ENCODE measurements around the gene SCAMP1.

DNA sequence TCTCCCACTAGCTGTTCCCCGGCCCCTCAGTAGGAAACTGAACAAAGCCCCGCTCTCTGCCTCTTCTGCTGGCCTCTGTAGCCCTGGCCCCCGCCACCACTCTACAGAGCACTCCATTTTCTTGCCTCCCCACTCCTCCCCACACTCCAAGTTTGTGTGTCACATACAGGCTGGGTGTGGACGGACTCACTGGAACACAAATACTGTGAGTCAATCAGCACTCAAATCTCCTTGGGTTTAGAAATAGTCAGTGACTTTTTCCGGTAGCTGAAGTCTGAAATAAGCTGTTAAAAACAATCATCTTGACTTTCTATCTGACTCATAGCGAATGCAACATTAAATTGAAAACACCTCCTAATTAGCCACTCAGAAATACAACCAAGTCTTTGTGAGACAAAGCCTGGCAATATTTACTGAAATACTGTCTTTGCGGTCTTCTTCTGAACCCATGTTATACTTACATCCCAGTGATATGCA lies 165.7 kb downstream of the SCAMP1 start:
- TF ChIP-seq, protein P1, sequence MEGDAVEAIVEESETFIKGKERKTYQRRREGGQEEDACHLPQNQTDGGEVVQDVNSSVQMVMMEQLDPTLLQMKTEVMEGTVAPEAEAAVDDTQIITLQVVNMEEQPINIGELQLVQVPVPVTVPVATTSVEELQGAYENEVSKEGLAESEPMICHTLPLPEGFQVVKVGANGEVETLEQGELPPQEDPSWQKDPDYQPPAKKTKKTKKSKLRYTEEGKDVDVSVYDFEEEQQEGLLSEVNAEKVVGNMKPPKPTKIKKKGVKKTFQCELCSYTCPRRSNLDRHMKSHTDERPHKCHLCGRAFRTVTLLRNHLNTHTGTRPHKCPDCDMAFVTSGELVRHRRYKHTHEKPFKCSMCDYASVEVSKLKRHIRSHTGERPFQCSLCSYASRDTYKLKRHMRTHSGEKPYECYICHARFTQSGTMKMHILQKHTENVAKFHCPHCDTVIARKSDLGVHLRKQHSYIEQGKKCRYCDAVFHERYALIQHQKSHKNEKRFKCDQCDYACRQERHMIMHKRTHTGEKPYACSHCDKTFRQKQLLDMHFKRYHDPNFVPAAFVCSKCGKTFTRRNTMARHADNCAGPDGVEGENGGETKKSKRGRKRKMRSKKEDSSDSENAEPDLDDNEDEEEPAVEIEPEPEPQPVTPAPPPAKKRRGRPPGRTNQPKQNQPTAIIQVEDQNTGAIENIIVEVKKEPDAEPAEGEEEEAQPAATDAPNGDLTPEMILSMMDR (conservative IDR thresholded peaks at IDR 0.05; ENCODE audit: low read length) = no peak
- TF ChIP-seq EZH2phosphoT487 (IDR thresholded peaks at IDR 0.05; ENCODE audit: borderline replicate concordance, low read depth, low read length) = no peak

All from OCI-LY7 (cell line).